H1 (cell line): Measurements from ENCODE around the gene PDE5A. TPM values are rescaled to one million over a fixed set of nuclear protein-coding genes. Genes with fewer than 3 reads are reported as not detected.

ENCODE experiments used
- CTCF ChIA-PET: fragments of 300-600 bp; sonication (Branson Sonifier 250); formaldehyde crosslinking; loops from one replicate; lab custom pipeline; 2021; ENCODE audit not compliant: partially characterized antibody; lab: Charles Lee
- POLR2A ChIA-PET: fragments of 300-600 bp; sonication (Branson Sonifier 250); formaldehyde crosslinking; loops from one replicate; lab custom pipeline; 2021; ENCODE audit warnings: inconsistent platforms; ENCODE audit not compliant: partially characterized antibody; lab: Charles Lee
- DNase-seq, 2 experiments: peaks; one replicate each; pipeline versions ENCODE4 v3.0.0 to v3.0.0-alpha.2; 2010 to 2022; ENCODE audit warnings: low spot score in 2 of 2, low read depth in 1 of 2, mixed read lengths in 1 of 2
- FAIRE-seq: peaks from 2 replicates; lab custom pipeline; 2011; peaks lifted over from hg19 to GRCh38; lab: Jason Lieb, UNC
- H2AFZ ChIP-seq: 2 replicates; pipeline ENCODE4 v1.8.1; 2012; ENCODE audit warnings: low read length, inconsistent platforms
- H2AK5ac ChIP-seq: 2 replicates; pipeline ENCODE4 v1.6.1; 2013; ENCODE audit warnings: low read depth, low read length
- H2BK120ac ChIP-seq: replicated peaks from 2 replicates; pipeline ENCODE3; 2013; ENCODE audit warnings: low read depth, low read length, inconsistent platforms
- H2BK12ac ChIP-seq: 2 replicates; pipeline ENCODE4 v1.6.1; 2013; ENCODE audit warnings: low read depth, low read length
- H2BK15ac ChIP-seq: 2 replicates; pipeline ENCODE4 v1.6.1; 2013; ENCODE audit warnings: low read length
- H2BK20ac ChIP-seq: 2 replicates; pipeline ENCODE4 v1.6.1; 2013; ENCODE audit warnings: low read length
- H2BK5ac ChIP-seq: 2 replicates; pipeline ENCODE4 v1.6.1; 2013; ENCODE audit warnings: low read depth, low read length
- H3K14ac ChIP-seq: 2 replicates; pipeline ENCODE4 v1.6.1; 2013; ENCODE audit warnings: inconsistent platforms; ENCODE audit not compliant: insufficient read length
- H3K18ac ChIP-seq: 2 replicates; pipeline ENCODE4 v1.6.1; 2013; ENCODE audit warnings: low read length; ENCODE audit errors: extremely low read depth
- H3K23ac ChIP-seq: 2 replicates; pipeline ENCODE4 v1.6.1; 2013; ENCODE audit warnings: inconsistent platforms; ENCODE audit not compliant: insufficient read length
- H3K23me2 ChIP-seq: 2 replicates; pipeline ENCODE4 v1.6.1; 2013; ENCODE audit warnings: low read depth, low read length
- H3K27ac ChIP-seq: 2 replicates; pipeline ENCODE4 v1.6.1; 2011; ENCODE audit warnings: low read depth, low read length, inconsistent platforms
- H3K27me3 ChIP-seq, 4 experiments: replicated peaks in 1 of 4; 1 replicate in 1 of 4; 2 replicates in 3 of 4; pipeline versions ENCODE4 v1.6.1 to v1.8.1; 2011 to 2013; ENCODE audit warnings: low read length in 3 of 4, mild to moderate bottlenecking in 3 of 4, inconsistent platforms in 2 of 4, mixed read lengths in 2 of 4, moderate library complexity in 1 of 4; ENCODE audit not compliant: control insufficient read depth in 3 of 4, insufficient read depth in 3 of 4; ENCODE audit errors: extremely low read depth in 1 of 4
- H3K36me3 ChIP-seq, 4 experiments: 2 replicates each; pipeline versions ENCODE4 v1.6.1 to v1.8.1; 2011 to 2013; ENCODE audit warnings: mild to moderate bottlenecking in 4 of 4, low read length in 3 of 4, moderate library complexity in 2 of 4, control low read depth in 1 of 4, inconsistent platforms in 1 of 4; ENCODE audit not compliant: insufficient read depth in 4 of 4, control insufficient read depth in 2 of 4
- H3K4ac ChIP-seq: replicated peaks from 2 replicates; pipeline ENCODE3; 2013; ENCODE audit warnings: low read length, low read depth, mixed read lengths, inconsistent platforms; ENCODE audit not compliant: insufficient read length
- H3K4me1 ChIP-seq, 4 experiments: replicated peaks in 1 of 4; 1 replicate in 1 of 4; 2 replicates in 3 of 4; pipeline versions ENCODE4 v1.6.1 to v1.8.1; 2011 to 2013; ENCODE audit warnings: low read length in 3 of 4, inconsistent platforms in 2 of 4, mixed read lengths in 1 of 4; ENCODE audit not compliant: insufficient read depth in 4 of 4, control insufficient read depth in 3 of 4
- H3K4me2 ChIP-seq, 2 experiments: 2 replicates each; pipeline versions ENCODE4 v1.6.1 to v1.8.1; 2011 to 2013; ENCODE audit warnings: low read depth in 2 of 2, low read length in 2 of 2, control low read depth in 1 of 2, inconsistent platforms in 1 of 2, mild to moderate bottlenecking in 1 of 2; ENCODE audit not compliant: insufficient read depth in 1 of 2
- H3K4me3 ChIP-seq, 4 experiments: fragments of 200-600, 300-600 bp in 1 of 4; sonication (generic), shearing (Covaris generic), sonication (Bioruptor Twin) in 1 of 4; 2 replicates each; pipeline versions ENCODE4 v1.5.1 to v1.8.1; 2011 to 2016; ENCODE audit warnings: low read length in 4 of 4, low read depth in 3 of 4, control low read depth in 2 of 4, inconsistent platforms in 2 of 4, mild to moderate bottlenecking in 2 of 4, mixed read lengths in 1 of 4, moderate library complexity in 1 of 4; ENCODE audit not compliant: insufficient read depth in 2 of 4; ENCODE audit errors: extremely low read depth in 1 of 4
- H3K56ac ChIP-seq: replicated peaks from 2 replicates; pipeline ENCODE3; 2013; ENCODE audit warnings: low read depth, mild to moderate bottlenecking, mixed read lengths, low read length, inconsistent platforms; ENCODE audit not compliant: insufficient read length
- H3K79me1 ChIP-seq: 2 replicates; pipeline ENCODE4 v1.6.1; 2013; ENCODE audit warnings: low read depth, low read length, control low read depth
- H3K79me2 ChIP-seq, 2 experiments: 2 replicates each; pipeline versions ENCODE4 v1.6.1 to v1.8.1; 2012 to 2013; ENCODE audit warnings: low read length in 2 of 2, mild to moderate bottlenecking in 2 of 2, inconsistent platforms in 1 of 2; ENCODE audit not compliant: insufficient read depth in 2 of 2, control insufficient read depth in 1 of 2
- H3K9ac ChIP-seq, 4 experiments: replicated peaks in 1 of 4; 1 replicate in 1 of 4; 2 replicates in 3 of 4; pipeline versions ENCODE4 v1.6.1 to v1.8.1; 2011 to 2013; ENCODE audit warnings: low read depth in 3 of 4, low read length in 3 of 4, control low read depth in 2 of 4, mild to moderate bottlenecking in 2 of 4, moderate library complexity in 2 of 4, inconsistent platforms in 1 of 4; ENCODE audit errors: extremely low read depth in 1 of 4
- H3K9me3 ChIP-seq, 2 experiments: 2 replicates each; pipeline versions ENCODE4 v1.6.1 to v1.8.1; 2012 to 2013; ENCODE audit warnings: mild to moderate bottlenecking in 2 of 2, moderate library complexity in 2 of 2, control low read depth in 1 of 2, inconsistent platforms in 1 of 2, low read depth in 1 of 2, low read length in 1 of 2, mixed read lengths in 1 of 2; ENCODE audit not compliant: insufficient read depth in 2 of 2
- H4K20me1 ChIP-seq, 2 experiments: replicated peaks in 1 of 2; 2 replicates each; pipeline versions ENCODE3 to v1.8.1; 2011 to 2013; ENCODE audit warnings: inconsistent platforms in 2 of 2, low read length in 2 of 2, mild to moderate bottlenecking in 1 of 2; ENCODE audit not compliant: insufficient read depth in 2 of 2, control insufficient read depth in 1 of 2
- H4K5ac ChIP-seq: 2 replicates; pipeline ENCODE4 v1.6.1; 2013; ENCODE audit warnings: low read length, low read depth, mixed read lengths, inconsistent platforms; ENCODE audit not compliant: insufficient read length
- H4K8ac ChIP-seq: 2 replicates; pipeline ENCODE4 v1.8.0; 2013; ENCODE audit warnings: mild to moderate bottlenecking, moderate library complexity, low read length, inconsistent platforms; ENCODE audit not compliant: insufficient read depth; ENCODE audit errors: extremely low read depth
- H4K91ac ChIP-seq: replicated peaks from 2 replicates; pipeline ENCODE3; 2013; ENCODE audit warnings: low read length, mixed read lengths, inconsistent platforms; ENCODE audit not compliant: insufficient read length
- CREB1 ChIP-seq: IDR thresholded peaks from 2 replicates; pipeline ENCODE4 v1.6.1; 2012; ENCODE audit warnings: inconsistent platforms
- MAX ChIP-seq: IDR thresholded peaks from 2 replicates; pipeline ENCODE4 v1.6.1; 2012; ENCODE audit warnings: inconsistent platforms
- TAF7 ChIP-seq: optimal IDR thresholded peaks from 2 replicates; pipeline ENCODE3; 2011; ENCODE audit warnings: low read depth, mild to moderate bottlenecking, inconsistent platforms, low read length, moderate library complexity, borderline replicate concordance
- WGBS, 2 experiments: shearing (Covaris generic) in 1 of 2; methylation state at CpG; one replicate each; pipeline versions ENCODE4 v1.1.6 to v1.1.7; 2013 to 2015; ENCODE audit warnings: low lambda C conversion rate in 2 of 2, mixed read lengths in 2 of 2, inconsistent platforms in 1 of 2, low coverage in 1 of 2, missing lambda C conversion rate in 1 of 2; ENCODE audit not compliant: insufficient replicate concordance in 2 of 2, insufficient coverage in 1 of 2, insufficient read length in 1 of 2; ENCODE audit errors: extremely low coverage in 1 of 2, missing lambda C conversion rate in 1 of 2; 5-methylcytosine and 5-hydroxymethylcytosine counted together
- polyA plus RNA-seq, 7 experiments: library from polyadenylated mRNA; depleted of rRNA in 3 of 7; stranded (reverse) in 5 of 7; unstranded in 2 of 7; fragments of >200 nt in 5 of 7; fragments of 200-250 nt in 2 of 7; gene quantifications; 1 replicate in 5 of 7; 2 replicates in 1 of 7; 4 replicates in 1 of 7; pipeline versions ENCODE4 v1.2.1 to v1.2.3, GENCODE V29; 2011 to 2013; ENCODE audit warnings: missing spikeins in 2 of 7, mixed read lengths in 2 of 7
- total RNA-seq: library from RNA; stranded (reverse); fragmentation: NEBNext Ultra II Directional; extraction: Animal tissue kit (Norgen Biotek cat#: 25700); gene quantifications from 2 replicates; pipeline ENCODE4 v1.2.1, GENCODE V29; 2021

Gene PDE5A
- total and polyA plus RNA-seq, 2 of the 8 experiments (the other 6 are each of a cell fraction or from before 2014, with no cell fraction given), result 5.6 to 32.4 TPM

DNA sequence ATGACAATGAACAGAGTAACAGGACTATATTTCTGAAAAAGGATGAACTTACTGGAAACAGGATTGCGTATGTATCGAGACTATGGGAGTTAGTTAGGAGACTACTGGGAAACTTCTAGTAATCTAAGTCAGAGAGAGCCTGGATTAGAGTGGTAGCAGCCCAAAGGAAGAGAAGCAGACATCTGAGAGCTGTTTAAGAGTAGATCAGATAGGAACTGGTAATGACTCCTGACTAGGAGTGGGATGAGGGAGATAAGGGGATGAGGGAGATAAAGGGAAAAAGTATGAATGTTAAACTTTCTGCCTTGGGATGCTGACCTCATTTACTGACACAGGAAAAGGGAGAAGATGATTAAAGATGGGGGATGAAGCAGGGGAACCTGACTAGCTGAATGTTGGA lies 116.2 kb downstream of the PDE5A start:
- no peak overlapping the region for H3K9ac ChIP-seq
- no peaks in the 10 kb centered on the region; the same call in 1 of the 2 replicates for H3K23me2 ChIP-seq
- H3K4me3 ChIP-seq, result no peak overlapping the region
- H4K5ac ChIP-seq, result no peak overlapping the region
- no peak overlapping the region for H3K14ac ChIP-seq
- H3K23ac ChIP-seq, result no peak overlapping the region
- no peak overlapping the region for H2BK15ac ChIP-seq
- no peak overlapping the region for H3K4ac ChIP-seq
- H3K9me3 ChIP-seq, result no peaks in the 10 kb centered on the region
- FAIRE-seq (no peak), DNase-seq (no peak)
- no peak overlapping the region for H2BK12ac ChIP-seq
- no peak overlapping the region for H2BK120ac ChIP-seq
- ChIA-PET CTCF (interaction anchor here (1.0 kb wide), 1 partner anchor 112 kb away, joined by 3 read pairs; no protein-coding TSS in a partner anchor), POLR2A (interaction anchor here (1.0 kb wide), 1 partner anchor 29 kb away, joined by 3 read pairs; no protein-coding TSS in a partner anchor)
- H3K18ac ChIP-seq, result no peak overlapping the region
- peaks cover 0 to 44% (median 11%) of the 10 kb centered on the region in 4 experiments; a peak in 4 of 8 replicates for H3K36me3 ChIP-seq
- H3K27me3 ChIP-seq, result peaks cover 0 to 3% (median 0%) of the 10 kb centered on the region in 4 experiments; a peak in 1 of 7 replicates
- no peak overlapping the region for H2BK20ac ChIP-seq
- no peak overlapping the region for H4K91ac ChIP-seq
- peaks cover 0 to 6% of the 10 kb centered on the region in 2 experiments for H4K20me1 ChIP-seq
- H3K27ac ChIP-seq, result no peak overlapping the region
- no peaks in the 10 kb centered on the region for H3K4me1 ChIP-seq
- H2AK5ac ChIP-seq, result no peak overlapping the region
- H2AFZ ChIP-seq, result no peak overlapping the region
- H2BK5ac ChIP-seq, result no peak overlapping the region
- no peak overlapping the region for H3K56ac ChIP-seq
- H4K8ac ChIP-seq, result no peak overlapping the region
- H3K79me2 ChIP-seq, result no peaks in the 10 kb centered on the region
- H3K4me2 ChIP-seq, result no peak overlapping the region
- no peaks in the 10 kb centered on the region for H3K79me1 ChIP-seq
- 86% methylated on average over 2 of the region's 2 CpGs; no CpG with 5 or more reads in 1 of the 2 experiments for WGBS, 2 experiments
- TF ChIP-seq CREB1 (no peak), TAF7 (no peak), MAX (no peak)
